Activated CD4-positive, alpha-beta T cell treated with anti-CD3 and anti-CD28 coated beads for 4 hours (primary cell): ENCODE results near the gene SLC12A1.
A peak's percentile ranks its signal among the peaks of the same experiment; 100 is the strongest.

Experiments
- DNase-seq, 2 donors: peaks; one replicate each; pipeline ENCODE4 v3.0.0-alpha.2; 2020

SLC12A1 gene

DNA sequence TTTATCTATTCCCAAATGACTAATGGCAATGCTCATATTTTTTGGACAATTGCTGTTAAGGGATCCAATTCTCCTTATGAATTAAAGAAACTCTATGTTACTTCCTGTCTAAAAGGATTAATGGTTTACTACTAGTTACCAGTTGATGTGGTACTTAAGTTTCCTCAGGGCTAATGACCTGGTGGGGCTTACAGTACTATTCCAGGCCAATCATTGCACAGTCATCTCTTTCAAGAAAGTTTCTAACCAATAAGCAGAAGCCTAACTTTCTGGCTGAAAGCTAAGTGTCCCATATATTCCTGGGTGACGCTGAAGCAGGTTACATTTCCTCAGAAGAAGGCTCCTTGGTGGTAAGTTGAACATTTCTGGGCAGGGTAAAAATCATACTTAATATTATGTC lies at the start of gene SLC12A1:
TSS of gene SLC12A1 (plus strand) at position 322 of the 400 bp plus-strand sequence. CDS start 1,418 bp downstream, outside the sequence.
- DNase-seq = no peak

DNA sequence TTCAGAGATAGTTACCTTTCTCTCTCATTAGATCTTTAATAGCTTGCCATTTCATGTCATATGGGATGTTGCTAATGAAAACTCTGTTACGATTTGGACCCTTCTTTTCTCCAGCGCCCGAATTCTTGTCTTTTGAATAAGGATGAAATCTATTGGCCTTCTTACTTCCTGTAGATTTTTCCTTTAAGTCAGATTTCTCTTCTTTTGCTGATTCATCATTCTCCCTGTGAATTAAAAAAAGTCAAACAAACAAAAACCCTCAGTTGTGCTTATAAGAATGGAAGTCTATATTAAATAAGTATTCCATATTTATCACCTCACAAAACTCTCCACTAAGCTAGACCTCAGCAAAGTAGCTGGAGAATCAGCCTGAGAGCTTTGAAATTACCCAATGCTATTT lies 37.5 kb upstream of the SLC12A1 start:
- DNase-seq = no peak

GRCh38 chr15:48170981-48171380 lies 35.1 kb upstream of the SLC12A1 start:
- no peak for DNase-seq

DNA sequence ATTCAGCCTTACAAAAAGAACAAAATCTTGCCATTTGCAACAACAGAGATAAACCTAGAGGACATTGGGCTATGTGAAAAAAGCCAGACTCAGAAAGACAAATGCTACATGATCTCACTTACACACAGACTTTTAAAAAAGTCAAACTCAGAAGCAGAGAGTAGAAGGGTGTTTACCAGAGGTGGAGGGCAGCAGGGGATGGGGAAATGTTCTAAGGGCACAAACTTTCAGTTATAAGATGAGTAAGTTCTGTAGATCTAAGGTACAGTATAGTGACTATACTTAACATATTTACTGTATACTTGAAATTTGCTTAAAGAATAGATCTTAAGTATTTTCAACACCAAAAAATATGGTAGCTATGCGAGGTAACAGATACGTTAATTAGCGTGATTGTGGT lies 31.0 kb upstream of the SLC12A1 start:
- DNase-seq = no peak

DNA sequence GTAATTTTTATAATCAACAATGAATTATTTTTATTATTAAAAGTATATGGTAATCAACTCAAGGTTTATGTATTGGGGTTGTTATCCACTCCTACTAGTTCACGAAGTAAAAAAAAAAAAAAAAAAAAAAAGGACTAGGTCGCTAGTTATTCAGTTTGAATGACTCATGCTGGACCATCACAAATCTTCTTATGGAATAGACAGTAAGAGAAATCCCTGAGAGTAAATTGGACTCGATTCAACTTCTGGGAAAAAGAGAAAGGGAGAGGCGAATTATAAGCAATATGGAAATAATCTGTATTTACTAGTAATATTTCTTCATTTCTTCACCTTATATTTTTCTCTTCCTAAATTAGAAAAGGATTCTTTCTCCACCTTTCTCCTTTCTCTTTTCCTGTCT lies 30.0 kb upstream of the SLC12A1 start:
- no peak for DNase-seq

DNA sequence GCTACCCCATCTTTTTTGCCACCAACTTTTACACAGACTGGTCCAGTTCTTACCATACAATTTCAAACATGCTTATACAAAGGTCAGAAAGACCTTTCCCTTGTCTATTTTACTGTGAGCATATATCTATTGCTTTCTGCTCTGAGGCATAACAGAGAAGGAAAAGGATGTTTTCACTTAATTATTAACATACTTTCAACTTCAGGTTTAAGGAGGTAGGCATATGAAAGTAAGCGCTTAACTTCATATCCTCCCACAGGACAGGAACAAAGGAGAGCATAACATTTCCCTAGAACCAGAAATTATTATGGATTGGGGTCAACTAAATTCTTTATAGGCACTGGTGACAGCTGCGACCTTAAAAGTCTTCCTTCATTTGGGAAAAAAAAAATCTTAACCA lies 29.1 kb upstream of the SLC12A1 start:
- DNase-seq = no peak

- peak in 1 of 2 donors; percentile 0 for DNase-seq
Observed at GRCh38 chr15:48177383-48177765, 28.7 kb upstream of the SLC12A1 start.

- peak; percentile 54 to 61 for DNase-seq
Observed at GRCh38 chr15:48177766-48178647, 28.1 kb upstream of the SLC12A1 start, which contains the start of gene MYEF2. MYEF2 (minus strand) TSS chr15:48178295; CDS start chr15:48178237, 58 bp downstream.

GRCh38 chr15:48178648-48178931 lies 27.5 kb upstream of the SLC12A1 start:
- DNase-seq = no peak

- DNase-seq = no peak
Observed at GRCh38 chr15:48182749-48183148, 23.4 kb upstream of the SLC12A1 start.

- DNase-seq = no peak
Observed at GRCh38 chr15:48185529-48185928, 20.6 kb upstream of the SLC12A1 start.

DNA sequence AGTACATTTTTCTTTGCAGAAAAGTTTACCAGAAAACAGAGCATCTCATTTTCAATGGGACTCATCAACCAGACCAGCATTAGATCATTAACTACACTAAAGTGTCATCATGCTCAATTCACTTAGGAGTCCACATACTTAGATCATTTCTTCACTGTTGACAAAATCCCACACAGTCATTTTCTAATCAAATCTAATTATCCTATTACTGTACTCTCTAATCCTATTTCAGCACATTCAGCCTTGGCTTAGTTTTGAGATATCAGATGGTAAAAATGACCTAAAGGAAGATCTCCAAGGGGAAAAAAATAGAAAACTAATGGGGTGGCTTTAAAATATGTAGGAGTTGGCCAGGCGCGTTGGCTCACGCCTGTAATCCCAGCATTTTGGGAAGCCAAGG lies 19.8 kb upstream of the SLC12A1 start:
- no peak for DNase-seq

DNA sequence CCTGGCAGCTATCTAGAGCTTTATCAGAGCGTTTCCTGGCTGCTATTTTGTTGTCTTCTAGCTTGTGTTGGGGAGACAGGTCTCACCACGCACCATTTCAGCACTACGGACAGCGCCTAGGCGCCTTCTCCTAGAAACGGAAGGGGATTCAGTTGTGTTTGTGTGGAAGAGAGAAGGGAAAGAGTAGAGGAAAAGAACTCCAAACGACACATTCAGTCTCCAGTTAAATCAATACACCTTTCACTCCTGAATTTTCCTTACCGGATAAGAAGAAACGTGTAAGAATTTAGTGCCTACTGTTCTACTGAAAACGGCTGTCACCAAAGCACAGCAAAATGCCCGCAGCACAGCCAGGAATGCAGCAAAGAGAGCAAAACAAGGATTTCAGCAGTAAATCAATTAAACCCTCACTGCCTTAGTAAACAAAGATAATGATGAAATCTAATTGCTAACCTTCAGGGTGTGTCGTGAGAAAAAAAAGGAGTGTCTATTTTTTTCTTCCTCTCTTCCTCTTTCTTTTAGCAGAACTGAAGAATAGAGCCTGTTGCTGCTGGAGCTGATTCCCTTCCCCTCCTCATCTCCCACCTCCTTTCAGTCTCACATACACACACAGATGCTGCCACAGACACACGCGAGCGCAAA lies 15.0 kb upstream of the SLC12A1 start:
- peak in 1 of 2 donors; percentile 6 for DNase-seq

DNA sequence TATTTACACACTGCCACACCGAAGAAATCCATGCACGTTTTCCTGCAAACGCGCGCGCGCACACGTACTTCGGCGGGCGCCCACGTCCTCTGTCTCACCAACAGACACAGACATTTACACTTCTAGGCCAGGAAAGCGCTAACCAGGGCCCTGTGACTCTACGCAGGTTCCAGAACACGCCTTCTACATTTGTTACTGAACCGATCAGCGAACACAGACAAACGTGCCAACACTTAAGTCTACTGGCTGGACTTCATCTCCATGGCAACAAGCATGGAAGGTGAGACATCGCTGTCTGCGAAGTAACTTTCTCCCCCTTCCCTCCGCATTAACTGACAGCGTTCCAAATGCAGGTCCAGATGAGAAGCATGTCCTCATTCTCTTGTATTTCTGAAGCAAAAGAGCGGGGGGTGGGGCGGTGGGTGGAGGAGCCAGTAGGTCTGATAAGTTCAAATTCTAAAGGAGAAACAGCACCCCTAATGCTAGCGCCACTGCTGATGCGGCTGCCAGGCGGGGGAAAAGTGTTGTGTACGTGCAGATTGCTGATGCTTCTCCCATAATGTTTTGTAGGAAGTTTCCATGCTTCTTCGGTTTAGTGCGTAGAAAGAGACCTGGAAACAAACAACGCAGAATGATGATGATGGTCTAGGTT lies 14.4 kb upstream of the SLC12A1 start, which contains the start of gene CTXN2:
TSS of gene CTXN2 (plus strand) at position 92 of the 652 bp plus-strand sequence. CDS start 9,636 bp downstream, outside the sequence.
- DNase-seq = no peak

GRCh38 chr15:48202068-48202467 lies 4.0 kb upstream of the SLC12A1 start:
- DNase-seq = no peak

- DNase-seq = no peak
Observed at GRCh38 chr15:48221261-48221660, 15.2 kb downstream of the SLC12A1 start.

- DNase-seq = no peak
Observed at GRCh38 chr15:48221885-48222284, 15.8 kb downstream of the SLC12A1 start.

DNA sequence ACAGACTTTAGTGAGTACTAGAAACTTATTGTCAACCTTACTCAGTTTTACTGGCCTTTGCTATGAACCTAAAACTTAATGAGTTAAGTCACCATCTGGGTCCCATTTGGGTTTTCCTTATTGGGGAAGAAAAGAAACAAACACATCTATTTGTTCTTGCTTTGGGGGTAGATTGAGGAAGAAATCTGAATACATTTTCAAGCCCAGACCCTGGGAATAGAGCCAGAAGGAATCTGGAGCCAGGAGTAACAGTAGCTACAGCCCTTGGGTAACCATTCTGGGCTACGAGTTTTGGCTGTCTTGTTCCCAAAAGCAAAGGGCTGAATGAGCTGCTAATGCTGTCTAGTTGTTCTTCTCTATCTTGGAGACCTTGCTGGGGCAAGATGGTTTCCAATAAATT lies 16.5 kb downstream of the SLC12A1 start:
- DNase-seq = no peak

- DNase-seq = no peak
Observed at GRCh38 chr15:48225771-48226170, 19.7 kb downstream of the SLC12A1 start.

- no peak for DNase-seq
Observed at GRCh38 chr15:48230498-48230897, 24.4 kb downstream of the SLC12A1 start.

DNA sequence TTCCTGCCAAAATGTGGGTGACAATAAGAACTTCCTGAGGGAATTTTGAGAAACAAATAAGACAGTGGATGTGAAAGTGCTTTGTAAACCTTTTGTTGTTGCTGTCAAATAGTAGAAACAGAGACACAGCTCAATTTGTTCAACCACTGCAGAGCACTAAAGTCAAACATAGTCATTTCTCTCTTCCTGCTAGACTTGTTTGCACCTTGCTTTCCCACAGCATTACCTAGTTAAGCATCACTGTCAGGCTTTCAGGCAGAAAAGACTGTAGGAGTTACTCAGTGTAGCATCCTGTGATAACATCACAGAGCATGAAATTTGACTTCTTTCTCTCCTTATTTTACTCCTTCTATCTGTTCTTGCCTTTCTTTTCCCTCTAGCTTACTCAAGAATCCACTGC lies 27.1 kb downstream of the SLC12A1 start:
- no peak for DNase-seq

DNA sequence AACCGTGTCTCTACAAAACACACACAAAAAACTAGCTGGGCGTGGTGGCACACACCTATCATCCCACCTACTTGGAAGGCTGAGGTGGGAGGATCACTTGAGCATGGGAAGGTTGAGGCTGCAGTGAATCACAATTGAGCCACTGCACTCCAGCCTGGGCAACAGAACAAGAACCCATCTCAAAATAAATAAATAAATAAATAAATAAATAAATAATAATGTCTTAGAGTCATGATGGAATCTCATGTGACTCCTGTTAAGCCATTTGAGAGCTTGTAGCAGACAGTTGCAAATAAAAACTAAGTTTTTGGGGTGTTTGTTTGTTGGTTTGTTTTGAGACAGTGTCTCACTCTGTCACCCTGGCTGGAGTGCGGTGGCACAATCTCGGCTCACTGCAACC lies 33.2 kb downstream of the SLC12A1 start:
- no peak for DNase-seq

- no peak for DNase-seq
Observed at GRCh38 chr15:48242015-48242414, 35.9 kb downstream of the SLC12A1 start.

DNA sequence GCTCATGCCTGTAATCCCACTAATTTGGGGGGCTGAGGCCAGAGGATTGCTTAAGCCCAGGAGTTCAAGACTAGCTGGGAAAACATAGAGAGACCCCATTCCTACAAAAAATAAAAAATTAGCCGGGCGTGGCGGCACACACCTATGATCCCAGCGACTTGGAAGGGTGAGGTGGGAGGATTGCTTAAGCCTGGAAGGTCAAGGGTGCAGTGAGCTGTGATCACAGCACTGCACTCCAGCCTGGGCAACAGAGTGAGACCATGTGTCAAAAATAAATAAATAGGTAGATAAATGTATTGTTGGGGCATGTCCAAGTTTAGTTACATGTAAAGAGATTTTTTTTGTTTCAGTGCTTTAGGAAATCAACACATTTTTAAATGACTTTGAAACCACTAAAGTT lies 36.4 kb downstream of the SLC12A1 start:
- no peak for DNase-seq
